Measurements from ENCODE around the gene ABHD2.
"Not testable (repeated sequence)": the region's sequence is repeated elsewhere in the genome, so short reads cannot be mapped to it uniquely, and the experiment has no call there.

Gene ABHD2

DNA sequence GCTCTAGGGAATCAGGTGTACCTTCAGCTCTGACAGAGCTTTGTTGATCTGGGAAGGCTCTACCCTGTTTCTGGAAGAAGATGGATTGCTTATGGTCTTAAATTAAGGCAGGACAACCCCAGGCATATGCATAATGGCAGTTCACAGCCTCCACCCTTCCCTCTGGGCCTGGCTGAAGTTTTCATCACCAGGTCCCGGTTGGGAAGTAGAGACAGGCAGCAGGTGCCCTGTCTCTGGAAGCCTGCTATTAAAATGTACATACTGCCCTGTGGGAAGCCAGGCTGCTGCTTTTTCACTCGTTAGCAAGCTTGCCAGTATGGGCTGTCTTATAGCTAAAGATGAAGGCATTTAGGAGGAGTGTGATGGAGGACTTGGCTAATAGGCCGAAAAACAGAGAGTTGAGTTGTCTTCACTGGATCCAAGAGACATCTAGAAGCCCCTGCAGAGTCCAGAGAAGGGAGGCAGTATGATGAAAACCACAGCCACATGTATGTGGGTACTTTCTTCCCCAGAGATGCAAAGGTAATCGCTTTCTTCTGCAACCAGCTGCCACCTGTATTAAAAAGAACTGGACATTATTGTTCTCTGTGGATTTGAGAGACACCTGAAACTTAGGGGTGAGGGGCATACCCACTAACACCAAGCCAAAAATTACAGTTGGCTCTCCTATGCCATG is 34.4 kb downstream of the ABHD2 start:
- FAIRE-seq, result no peak

DNA sequence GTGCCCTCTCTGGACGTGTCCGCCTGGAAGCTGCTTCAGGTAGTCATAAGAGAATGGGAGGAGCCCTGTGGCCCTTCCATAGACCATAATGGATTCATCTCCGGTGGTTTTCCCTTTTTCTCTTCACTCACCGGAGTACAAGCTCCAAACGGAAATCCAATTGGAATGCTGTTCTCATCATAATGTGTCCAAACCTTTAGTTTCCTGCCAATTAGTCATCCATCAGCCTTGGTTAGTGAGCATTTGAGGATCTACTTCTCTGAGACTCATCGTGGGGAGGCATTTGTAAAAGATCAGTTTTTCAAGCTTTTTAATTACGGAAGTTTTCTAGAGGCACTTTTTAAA is 34.9 kb downstream of the ABHD2 start:
- no peak for FAIRE-seq

DNA sequence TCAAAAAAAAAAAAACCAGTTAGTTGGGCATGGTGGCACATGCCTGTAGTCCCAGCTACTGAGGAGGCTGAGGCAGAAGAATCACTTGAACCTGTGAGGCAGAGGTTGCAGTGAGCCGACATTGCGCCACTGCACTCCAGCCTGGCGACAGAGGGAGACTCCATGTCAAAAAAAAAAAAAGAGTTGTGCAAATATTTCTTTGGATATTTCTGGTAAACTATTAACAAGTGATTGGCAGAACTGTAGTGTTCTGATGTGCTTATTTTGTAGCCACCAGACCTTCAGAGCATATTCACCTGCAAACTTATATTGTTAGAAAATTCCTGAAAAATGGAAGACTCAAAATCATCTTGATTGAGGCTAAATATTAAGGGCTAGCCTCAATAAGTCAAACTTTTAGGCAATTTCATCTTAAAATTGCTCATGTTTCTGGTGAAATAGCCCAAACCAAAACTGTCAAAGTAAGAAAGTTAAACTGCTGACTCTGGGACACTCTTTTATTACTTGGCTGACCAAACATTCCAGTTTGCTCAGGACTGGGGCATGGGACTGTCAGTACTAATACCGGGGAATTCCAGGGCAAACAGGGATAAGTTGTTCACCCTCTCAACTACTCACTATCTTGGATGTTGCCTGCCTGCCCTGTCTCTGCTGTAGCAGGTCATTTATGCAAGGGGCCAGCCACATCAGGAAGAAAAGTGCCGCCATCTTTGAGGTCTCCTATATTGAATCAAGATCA is 37.0 kb downstream of the ABHD2 start:
- FAIRE-seq, result no peak

DNA sequence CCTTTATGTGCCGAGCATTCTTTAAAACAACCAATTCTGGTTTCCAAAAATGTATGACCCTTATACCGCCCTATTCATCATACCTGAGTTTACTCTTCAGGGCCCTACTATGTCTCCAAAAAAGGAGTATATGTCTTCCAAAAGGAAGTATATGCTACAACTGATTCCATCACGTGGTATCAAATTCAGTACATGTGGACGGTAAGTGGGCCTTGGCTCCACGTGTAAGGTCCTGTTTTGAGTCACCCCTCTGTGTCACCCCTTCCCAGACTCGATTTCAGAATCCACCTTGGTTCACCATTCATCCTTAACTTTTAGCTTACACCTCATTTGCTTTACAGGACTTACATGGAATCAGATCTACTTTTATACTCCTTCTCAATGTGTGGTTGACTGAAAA is 37.8 kb downstream of the ABHD2 start:
- no peak for FAIRE-seq

DNA sequence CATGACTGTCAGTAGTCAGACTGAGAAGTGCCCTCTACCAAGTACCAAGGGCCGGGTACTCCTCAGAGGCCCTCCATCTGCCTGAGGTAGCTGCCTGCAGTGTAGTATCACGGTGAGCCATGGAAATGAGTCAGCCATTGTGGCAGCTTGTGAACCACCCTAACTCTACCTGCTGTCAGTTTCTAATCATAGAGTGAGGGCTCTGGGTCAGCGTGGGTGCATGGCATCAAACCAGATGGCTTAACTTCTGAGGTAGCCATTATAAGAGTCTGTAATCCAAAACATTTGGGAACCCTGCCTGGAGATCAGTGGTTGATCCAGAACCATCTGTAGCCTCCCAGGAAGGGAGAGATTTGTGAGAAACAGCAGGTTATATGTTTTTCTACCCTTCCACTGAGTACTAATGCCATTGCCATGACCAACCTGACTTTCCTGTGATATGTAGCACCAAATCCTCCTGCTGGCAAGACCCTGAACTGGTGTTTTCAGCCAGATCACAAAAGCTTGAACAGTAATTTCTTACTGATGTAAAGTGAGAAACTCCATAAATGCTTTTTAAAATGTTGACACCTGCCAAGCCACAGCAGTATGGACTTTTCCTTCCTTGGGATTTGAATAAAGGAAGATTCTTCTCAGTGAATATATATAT is 38.9 kb downstream of the ABHD2 start:
- FAIRE-seq, result no peak

DNA sequence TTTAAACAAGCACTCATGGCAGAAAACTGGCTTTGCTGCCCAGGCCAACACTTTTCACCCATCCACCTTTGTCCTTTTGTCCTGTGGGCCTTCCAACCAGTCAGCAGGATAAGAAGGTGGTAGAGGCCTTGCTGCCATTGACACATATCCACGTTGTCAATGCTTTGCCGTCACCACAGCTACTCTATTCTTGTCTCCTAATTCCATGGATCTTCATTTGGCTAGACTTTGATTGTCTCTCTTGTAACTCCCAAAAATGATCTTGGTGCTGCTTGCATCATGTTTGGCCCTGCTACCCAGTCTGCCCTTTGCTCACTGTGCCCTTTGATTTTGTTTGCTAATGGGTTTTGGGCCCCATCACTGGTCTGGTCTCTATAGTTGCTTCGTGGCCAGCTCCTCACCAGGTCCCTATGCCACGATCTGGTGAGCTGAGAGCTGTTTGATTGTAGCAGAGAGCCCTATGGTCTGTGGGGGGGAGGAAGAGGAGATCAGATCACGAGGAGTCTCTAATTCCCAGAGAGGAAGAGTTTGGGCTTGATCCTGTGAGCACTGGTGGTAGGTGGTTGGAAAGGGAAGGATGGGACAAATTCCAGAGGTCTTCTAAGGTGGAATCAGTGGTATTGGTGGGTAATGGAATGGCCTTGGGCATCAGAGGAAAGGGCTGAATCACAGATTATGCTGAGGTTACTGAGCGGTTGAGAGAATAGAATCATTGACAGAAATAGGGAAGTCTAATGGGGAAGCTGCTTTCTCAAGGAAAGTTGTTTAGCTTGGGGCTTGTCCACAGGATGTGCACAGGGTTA is 40.3 kb downstream of the ABHD2 start:
- FAIRE-seq, result no peak

DNA sequence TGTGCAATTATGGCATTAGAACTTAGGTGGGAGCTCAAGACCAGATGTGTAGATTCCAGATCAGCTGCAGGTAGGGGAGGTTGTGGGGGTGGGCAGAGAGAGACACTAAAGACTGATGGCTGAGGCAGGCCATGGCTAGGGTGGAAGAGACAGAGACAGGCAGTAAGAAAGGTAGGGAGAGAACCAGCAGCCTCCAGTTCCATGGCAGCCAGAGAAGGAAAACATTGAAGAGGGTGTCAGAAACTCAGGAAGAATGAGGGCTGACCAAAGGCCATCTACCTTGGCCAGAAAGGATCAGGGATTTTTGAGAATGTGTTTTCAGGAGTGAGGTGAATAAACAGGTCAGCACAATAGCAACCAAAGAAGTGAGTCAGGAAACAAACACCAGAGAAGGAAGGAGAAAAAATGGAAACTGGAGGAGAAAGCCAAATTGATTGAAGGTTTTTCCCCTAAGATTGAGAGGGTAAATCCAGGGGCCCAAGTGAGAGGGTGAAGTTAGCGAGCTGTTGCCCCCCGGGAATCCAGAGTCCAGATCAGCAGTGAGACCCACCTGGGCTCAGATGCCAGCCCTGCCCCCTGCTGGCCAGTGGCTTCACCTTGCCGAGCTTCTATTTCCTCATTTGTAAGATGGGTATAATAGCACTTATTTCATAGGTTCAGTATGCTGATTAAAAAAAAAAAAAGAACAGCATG is 41.0 kb downstream of the ABHD2 start:
- no peak for FAIRE-seq

DNA sequence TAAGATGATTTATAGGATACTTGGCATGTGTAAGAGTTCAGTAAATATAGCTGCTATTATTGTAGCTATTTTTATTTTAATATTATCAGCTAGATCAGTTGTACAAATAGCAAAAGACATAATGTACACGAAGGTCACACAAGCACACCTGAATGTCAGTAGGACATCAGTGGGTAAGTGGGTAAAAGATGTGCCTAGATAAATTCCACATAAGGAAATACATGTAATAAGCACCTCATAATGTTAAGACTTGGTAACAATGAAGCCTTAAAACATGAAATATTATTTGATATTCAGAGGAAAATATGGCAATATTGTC is 41.5 kb downstream of the ABHD2 start:
- no peak for FAIRE-seq

DNA sequence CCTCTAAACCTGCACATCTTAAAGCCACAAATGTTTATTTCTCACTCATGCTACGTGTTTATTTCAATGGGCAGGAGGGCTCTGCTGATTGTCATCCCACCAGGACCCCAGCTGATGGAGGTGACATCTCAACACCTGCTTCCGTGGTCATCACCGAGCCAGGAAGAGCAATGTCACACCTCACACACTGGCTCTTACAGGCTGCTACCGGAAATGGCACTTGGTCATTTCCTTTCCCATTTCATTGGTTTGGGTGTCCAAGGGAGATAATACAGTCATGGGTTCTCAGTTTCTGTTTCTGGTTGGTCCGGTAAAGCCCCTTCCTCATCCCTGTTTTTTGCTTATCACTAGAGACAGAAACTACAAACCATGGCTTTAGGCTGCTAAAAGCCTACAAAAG is 41.9 kb downstream of the ABHD2 start:
- no peak for FAIRE-seq

DNA sequence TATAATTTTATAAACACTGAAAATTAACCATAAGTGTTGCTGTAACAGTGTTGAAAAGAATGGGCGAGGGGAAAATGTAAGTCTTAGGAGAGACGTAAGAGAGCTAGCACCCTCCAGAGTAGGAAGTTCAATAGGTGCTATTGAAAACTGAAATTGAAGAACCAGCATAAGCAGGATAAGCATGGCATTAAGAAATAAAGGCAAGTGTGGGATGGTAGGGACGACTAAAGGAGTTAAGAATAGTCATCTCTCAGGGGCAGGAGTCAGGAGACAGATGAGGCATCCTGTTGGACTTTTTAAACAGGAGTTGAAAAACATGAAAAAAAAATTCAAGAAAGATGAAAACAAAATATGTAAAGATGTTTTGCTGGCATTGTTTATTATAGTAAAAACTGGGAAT is 43.5 kb downstream of the ABHD2 start:
- no peak for FAIRE-seq

DNA sequence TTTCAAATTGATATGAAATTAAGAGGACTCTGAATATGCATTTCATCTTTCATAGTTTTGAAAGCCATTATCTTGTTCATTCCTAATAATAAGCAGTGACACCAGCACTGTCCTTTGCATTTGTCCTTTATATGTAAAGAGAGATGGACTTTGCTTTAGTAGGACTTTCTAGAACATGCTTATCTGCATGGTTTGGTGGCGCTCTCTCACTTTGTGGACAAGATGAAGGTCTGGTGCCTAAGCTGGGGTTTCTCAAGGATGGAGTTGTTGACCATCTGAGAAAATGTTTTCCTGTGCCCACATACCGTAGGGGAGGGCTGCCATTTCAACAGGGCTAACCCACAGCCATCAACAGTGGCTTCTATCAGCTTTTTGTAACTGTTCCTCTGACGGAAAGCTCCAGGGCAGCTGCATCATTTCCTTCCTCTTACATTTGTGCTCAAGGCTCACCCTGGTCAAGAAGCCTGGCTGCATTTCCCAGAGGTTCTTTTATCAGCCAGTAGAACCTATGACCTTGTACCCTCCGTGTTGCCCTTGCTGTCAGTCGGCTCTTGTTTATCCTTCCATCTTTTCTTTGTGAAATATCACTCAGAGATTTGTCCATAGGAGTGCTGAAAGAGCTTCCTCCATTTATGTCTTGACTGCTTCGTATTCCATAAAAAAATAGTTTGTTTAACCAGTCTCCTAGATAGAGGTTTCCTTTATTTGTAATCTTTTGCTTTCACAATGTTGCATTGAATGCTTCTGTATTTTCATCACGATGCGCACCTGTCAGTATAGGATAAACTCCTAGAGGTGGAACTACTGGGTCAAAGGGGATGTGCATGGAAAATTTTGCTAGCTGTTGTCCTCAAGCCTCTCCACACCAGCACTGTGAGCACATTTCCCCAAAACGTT is 44.6 kb downstream of the ABHD2 start:
- no peak for FAIRE-seq

DNA sequence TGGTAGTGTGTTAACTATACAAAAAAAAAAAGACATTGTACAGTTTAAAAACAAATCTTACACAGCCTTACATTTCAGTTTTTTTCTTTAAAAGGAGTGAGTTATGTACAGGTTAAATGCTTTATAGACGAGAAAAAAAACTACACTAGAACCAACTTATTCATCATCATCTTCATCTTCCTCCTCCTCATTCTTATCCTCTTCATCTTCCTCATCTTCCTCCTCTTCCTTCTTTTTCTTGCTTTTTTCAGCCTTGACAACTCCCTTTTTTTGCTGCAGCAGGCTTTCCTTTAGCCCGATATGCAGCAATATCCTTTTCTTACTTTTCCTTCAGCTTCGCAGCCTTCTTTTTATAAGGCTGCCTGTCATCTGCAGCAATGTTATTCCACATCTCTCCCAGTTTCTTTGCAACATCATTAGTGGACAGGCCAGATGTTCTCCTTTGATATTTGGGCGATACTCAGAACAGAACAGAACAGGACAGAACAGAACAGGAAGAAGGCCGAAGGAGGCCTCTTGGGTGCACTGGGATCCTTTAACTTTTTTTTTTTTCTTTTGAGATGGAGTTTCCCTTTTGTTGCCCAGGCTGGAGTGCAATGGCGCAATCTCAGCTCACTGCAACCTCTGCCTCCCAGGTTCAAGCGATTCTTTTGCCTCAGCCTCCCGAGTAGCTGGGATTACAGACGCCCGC is 47.3 kb downstream of the ABHD2 start:
- not testable (repeated sequence) for FAIRE-seq

DNA sequence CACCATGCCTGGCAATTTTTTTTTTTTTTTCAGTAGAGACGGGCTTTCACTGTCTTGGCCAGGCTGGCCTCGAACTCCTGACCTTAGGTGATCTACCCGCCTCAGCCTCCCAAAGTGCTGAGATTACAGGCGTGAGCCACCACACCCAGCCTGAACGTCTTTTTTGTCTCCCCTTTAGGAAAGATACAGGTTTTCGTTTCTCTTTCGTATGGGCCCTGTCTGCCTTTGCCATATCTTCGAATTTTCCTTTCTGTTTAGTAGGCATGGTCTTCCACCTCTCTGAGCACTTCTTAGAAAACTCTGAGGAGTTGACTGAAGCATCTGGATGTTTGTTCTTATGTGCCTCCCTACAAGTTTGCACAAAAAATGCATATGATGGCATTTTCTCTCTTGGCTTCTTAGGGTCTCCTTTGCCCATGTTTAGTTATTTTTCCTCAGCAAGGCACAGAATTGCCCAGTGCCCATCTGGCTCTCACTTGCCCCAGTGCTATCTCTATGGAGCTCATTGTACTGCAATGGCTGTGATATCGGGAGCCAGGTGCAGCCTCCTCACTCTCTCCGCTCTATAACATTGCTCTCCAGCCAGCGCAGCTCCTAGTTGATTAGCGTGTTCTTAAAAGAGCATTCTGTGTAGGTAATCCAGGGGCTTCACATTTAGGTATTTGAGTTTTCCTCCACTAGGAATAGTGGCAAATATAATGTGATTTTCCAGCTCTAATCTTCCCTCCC is 48.0 kb downstream of the ABHD2 start:
- FAIRE-seq, result no peak

DNA sequence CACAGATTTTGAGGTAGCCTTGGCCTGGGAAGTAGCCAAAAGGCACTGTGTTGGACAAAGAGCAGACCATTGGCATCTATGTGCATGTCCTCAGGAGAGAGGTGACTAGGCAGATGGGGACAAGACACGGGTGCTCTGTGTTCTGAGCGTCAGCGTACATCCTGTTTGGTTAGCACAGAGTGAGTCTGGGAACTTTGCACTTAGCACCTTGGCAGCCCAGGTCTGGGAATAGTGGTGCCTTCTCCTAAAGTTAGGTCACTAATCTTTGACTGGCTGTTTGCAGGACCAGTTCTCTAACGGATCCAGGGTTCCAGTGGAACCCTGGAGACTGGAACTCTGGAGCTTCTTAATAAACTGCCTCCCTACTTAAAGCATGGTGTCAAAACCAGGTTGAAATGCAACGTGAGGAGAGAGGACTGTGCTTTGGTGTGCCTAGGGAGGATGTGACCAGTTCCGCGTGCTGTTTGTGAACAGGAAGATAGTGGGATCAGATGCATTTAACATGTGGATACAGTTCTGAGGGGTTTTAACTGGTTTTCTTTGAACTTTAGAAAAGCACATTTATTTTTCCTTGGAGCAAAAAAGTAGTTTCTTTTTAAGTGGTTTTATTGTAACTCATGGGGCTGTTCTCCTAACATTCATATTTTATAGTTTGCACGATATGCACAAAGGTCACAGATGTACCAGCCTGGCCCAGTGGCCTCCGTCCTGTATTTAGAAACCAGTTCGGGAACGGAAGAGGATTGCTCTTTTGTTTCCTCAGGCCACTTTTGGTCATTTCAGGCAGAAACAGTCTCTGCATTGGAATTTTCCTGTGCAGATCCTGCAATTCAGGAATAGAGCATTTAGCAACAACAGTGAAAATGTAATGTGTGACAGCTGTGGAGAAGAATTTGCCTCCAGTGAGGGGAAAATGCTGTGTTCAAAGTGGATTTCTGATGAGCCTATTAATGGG is 48.8 kb downstream of the ABHD2 start:
- no peak for FAIRE-seq

DNA sequence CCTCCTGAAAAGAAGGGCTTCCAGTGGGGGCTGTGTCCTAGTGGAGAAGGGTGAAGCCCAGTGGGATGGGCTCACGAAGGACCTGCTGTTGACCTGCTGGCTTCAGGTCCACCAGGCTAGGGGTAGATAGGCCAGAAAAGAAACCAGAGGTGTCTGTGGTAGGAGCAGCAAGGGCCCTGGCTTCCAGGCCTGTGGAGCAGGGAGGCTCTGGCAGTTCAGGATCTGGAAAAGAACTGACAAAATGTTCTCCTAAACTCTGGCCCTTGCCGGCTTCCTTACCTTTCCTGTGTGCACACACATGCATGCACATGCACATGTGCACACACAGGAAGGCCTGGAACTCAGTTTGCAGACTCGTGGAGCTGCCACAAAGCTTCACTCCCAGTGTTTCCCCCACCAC is 49.7 kb downstream of the ABHD2 start:
- no peak for FAIRE-seq

DNA sequence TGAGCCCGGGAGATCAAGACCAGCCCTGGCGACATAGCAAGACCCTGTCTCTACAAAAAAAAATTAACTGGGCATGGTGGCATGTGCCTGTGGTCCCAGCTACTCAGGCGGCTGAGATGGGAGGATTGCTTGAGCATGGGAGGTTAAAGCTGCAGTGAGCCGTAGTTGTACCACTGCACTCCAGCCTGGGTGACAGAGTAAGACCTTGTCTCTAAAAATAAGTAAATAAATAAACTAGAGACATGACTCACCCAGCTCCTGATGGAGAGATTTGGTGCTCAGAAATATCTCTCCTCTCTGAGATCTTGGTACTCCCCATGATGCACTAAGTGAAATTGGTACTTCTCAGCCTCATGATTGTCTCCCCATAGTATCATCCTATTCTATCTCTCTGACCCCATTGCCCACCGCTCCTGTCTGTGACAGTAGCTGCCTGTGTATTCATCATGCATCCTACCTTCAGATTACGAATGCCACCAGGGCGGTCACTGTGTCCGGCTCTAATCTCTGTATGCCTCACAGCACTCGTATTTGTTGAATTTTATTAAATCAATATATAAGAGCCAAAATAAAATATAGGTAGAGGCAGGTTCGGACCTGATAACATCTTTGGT is 50.9 kb downstream of the ABHD2 start:
- no peak for FAIRE-seq

DNA sequence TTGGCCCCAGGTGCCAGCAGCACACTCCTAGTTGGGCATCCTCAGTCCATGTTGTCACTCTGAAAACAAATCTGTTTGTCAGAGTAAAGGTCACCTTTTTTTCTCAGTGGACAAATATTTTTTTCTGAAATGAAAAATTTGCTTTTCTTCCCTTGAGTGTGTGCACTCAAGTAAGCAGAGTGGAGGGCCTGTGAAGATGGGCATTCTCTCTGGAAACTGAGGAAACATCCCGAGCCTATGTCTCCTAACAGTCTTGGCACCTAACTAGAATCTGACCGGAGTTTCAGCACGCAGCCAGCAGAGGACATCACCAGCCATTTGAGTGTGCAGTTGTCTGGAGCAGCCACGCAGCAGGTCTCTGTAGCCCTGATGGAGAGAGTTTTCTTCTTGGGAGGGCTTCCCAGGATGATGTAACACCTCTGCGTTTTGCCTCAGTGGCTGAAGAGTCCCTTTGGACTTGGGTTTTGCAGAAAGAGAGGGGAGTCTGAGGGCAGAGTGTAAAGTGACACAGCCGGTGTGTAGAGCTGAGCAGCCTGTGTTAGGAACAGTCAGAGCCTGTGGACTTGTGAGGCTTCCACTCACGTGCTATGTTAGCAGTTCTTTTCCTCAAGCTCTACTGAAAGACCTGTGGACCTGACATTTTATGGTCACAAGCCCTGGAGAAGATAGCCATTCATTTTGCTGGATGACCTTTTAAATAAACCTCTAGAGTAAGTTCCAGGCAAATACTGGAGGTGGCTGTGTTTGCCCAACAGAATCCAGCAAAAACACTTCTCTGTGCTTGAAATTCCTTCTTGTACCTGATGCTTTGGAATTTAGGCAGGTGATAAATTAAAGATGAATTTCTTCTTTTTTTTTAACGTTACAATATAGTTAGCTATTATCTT is 51.6 kb downstream of the ABHD2 start:
- FAIRE-seq, result no peak

DNA sequence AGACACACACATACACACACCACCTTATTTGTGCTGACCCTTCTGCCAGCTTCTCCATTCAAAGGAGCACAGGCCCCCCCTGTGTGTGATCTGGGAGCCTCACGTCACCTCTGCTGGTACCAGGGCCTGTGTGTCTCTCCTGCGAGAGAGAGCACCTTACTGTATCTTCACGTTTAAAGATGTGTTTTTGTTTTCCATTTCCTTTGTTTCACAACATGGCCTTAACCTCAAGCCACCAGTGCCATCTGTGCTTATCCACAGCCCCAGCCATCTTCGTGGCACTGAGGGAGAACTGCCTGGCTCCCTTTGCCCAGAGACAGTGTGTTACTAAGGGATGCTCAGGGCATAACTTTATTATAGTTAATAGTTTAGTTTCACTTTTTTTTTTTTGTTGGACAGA is 52.3 kb downstream of the ABHD2 start:
- FAIRE-seq, result no peak

Data from colon (tissue), 2 donors.